ENCODE results near the gene COL6A3.

Gene COL6A3

DNA sequence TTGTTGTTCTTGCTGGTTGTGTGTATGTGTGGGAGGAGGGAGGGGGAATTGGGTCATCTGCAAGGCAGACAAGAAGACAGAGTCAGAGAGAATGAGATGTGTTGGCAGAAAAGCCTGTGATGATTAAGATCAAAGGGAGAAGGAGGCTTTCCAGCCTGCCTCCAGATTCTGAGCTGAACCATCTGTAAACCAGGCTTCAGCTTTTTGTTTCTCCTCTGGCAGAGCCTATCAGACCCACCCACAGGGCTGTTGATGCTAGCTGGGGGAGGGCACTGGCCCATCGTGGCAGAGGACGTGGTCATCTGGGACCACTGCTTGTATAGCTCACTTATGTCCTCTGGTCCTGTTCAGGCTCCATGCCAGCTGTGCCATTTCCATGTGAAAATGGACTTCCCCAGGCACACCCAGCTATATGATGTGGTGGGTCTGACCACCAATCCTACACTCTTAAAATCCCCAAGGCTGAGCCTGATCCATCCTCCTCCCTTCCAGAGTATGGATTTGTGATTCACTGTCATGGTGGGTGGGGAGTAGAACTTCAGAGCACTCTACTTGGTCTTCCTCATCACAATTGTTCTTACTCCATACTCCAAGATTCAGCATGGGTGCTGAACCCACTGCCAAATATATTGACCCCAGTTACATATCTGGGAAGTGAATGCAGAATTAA lies 27.8 kb upstream of the COL6A3 start:
- no peak for DNase-seq

GRCh38 chr2:237440819-237441281 lies 26.9 kb upstream of the COL6A3 start:
- no peak for DNase-seq

- DNase-seq: peak; percentile 7
These were observed 24.3 kb upstream of the COL6A3 start for GRCh38 chr2:237438080-237438940.

GRCh38 chr2:237437566-237437965 lies 23.6 kb upstream of the COL6A3 start:
- no peak for DNase-seq

DNA sequence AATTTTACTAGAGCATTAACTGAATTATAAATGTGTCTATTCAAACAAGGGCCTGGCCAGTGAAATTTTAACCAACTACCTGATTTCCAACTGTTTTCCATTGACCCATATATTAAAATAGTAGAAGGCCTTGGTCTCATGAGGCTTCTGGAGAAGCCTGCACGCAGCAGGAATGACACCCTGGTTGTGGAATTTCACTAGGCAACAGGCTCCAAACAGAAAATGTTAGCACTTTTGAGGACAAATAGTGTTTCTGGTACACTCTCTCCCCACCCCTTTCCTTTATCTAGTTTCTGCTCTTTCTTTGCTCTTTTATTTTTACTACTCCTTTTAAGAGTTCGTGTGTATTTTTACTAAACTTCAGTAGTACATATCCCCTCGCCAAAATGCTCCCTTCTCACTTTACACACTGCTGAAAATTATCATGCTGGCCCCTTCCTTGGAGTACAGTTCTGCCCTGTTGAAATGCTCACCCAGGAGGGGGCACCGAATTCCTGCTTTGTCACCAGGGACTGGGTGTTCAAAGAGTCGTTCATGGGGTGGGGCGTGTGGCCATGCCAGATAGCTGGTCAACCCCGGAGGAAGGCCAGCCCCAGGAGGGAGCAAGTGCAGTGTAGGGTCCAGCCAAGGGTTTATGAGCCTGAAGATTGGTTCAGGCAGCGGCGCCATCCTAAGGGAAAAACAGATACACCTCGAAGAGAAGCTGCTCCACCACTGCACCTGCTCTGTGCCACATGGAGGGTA lies 22.1 kb upstream of the COL6A3 start:
- no peak for DNase-seq

DNA sequence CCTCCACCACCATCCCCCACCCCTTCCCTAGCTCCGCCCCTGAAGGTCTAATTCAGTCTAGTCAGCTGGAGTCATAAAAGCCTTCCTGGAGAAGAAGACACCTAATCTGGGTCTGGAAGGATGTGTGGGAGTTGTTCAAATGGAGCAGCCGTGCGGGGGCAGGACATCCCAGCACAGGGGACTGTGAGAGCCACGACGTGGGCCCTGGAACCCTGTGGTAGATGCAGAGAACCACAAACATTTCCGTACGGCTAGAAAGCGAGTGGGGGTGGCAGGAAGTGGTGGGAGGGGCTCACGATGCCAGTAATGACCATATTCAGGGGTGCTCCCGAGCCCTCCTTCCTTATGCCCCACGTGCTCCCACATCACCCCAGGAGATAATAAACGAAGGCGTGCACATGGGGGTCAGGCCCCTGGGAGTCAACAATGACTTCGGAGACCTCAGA lies 20.9 kb upstream of the COL6A3 start:
- no peak for DNase-seq

- no peak for DNase-seq
These were observed 20.1 kb upstream of the COL6A3 start for GRCh38 chr2:237433920-237434676.

DNA sequence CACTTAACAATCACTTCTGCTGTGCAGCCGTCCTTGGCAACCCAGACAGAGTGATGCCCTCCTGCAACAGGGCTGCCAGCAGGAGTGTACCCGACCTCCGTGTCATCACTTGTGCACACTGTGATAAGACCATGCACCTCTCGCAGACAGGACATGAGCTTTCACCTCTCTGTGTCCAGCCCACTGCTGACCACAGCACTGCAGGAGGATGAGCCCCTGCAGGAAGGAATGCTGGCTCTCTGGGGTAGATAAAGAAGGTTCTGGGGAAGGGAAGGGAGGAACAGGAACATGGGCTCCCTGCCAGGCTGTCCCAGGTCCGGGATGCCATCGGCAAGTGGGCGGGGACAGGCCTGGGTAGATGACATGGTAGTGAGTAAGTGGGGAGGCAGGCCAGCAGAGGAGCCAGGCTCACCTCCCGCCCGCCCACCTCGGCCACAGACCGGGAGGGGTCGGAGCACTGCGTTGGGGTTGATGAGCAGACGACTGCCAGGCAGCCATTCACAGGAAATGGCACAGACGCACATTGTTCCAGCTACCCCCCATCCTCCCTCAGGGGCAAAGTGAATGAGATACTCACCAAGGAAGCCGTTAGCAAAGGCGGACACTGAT lies 18.6 kb upstream of the COL6A3 start:
- no peak for DNase-seq

DNA sequence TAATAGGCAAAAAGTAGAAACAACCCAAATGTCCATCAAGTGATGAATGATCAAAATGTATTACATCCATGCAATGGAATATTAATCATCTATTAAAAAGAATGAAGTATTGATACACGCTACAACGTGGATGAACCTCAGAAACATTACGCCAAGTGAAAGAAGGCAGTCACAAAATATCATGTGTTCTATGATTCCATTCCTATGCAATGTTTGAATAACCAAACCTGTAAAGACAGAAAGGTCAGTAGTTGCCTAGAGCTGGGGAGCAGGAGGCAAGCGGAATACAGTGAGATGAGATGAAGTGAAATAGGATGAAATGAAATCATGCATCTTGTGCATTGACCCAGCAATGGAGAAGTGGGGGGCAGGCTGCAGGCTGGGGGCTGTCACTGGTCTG lies 17.9 kb upstream of the COL6A3 start:
- DNase-seq: no peak

- DNase-seq: no peak
These were observed 17.4 kb upstream of the COL6A3 start for GRCh38 chr2:237431372-237431771.

GRCh38 chr2:237430861-237431260 lies 16.9 kb upstream of the COL6A3 start:
- DNase-seq: no peak

DNA sequence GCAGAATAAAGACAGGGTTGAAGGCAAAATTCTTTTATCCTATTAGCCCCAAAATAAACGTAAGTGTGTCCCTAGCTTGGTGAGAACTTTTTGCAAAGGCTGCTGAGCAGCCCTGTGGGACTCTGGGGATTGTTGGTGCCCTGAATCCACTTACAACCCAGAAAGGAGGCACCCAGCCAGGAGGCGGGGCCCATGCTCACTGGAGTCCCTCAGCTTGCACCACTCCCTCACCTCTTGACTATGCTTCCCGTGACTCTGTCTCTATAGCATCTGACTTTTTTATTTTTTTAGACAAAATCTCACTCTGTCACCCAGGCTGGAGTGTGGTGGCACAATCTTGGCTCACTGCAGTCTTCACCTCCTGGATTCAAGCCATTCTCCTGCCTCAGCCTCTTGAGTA lies 15.8 kb upstream of the COL6A3 start:
- no peak for DNase-seq

DNA sequence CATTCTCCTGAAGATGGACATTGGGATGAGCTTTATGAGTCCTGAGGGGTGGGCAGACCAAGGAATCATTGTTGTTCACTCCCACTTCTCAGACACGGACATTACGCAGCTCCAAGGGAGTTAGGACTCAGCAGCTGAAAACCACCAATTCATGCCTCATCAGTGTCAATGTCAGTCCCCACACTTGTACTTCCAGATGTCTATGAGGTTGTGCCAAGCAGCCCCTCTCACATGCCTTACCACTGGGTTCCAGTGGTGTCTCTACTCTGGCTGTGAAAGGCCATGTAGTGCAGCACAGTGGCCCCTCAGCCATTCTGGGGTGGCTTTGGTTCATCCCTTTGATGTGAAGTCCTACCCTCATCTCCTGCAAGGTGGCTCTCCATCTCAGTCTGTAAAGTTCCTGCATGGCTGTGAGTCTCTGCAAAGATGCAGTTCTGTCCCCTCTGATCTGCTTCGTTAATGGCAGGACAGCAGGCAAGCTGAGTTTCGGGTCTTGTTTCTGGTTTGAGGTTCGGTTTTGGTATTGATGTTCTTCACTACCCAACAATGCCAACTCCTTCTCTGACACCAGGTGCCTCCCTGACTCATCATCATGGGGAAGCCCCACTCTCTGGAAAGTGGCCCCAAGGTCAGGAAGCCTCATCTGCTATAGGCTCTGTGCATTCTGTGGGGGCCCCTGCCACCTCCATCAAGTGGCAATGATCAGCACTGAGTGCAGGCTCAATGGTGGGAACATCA lies 14.0 kb upstream of the COL6A3 start:
- no peak for DNase-seq

- no peak for DNase-seq
These were observed 12.6 kb upstream of the COL6A3 start for GRCh38 chr2:237426517-237426916.

DNA sequence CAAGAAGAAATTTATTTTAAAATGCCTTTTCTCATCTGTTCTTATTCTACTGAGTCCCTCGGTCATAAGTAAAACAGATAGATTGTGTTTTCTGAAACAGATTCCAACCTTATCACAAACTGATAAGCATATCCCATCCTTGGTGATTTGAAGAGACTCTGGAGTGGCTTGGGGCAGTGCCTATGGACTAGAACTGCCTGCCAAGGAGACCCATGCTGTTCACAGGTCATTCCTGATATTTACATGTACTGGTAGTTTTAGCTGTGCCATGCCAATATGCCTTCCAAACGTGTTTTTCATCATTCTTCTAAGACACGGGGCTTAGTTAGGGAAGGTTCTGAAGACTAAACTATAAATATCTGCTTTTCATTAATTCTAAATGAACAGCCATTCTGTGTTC lies 11.4 kb upstream of the COL6A3 start:
- DNase-seq: no peak

DNA sequence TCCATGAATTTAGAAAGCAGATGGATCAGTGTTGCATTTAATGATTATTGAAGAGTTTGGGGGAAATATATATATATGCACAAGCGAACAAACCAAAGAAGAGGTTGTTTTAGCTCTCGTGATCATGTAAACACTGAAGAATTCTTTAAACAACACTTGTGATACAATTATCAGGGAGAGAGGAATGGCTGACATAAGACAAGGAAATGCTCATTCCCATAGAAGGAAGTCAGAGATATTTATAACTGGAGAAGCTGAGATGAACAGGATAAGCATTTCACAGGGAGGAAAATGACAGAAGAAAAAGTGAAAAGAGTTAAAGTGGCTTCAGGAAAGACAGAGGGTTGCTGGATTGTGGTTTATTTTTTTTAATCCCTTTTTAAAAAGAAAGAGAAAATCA lies 10.6 kb upstream of the COL6A3 start:
- DNase-seq: no peak

DNA sequence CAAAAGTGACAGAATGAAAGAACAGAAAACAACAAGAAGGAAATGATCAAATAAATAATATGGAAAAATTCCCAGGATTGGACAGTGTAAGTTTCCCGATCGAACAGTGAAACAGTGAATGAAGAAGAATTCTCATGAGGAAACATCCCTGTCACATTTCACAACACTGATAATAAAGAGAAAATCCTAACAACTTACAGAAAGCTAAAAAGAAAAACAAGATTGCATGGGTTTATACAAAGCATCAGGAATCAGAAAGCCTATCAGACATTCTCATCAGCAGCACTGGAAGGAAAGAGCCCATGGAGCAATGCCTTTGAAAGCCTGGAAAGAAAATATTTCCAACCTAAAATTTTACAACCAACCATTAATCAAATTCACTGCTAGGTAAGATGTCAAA lies 9.9 kb upstream of the COL6A3 start:
- no peak for DNase-seq

DNA sequence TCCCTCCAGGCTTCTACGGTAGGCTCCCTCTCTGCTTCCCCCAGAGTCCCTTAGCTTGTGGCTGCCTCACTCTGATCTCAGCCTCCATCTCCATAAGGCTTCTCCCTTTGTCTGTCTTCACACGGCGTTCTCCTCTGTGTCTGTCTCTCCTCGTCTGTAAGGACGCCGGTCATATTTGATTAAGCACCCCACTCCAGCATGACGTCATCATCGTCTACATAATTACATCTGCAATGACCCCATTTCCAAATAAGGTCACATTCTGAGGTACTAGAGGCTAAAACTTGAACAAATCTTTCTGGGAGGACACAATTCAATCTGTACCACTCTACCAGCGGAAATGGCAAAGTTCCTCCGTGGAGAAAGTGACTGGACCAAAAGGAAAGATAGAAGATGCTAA lies 8.3 kb upstream of the COL6A3 start:
- no peak for DNase-seq

DNA sequence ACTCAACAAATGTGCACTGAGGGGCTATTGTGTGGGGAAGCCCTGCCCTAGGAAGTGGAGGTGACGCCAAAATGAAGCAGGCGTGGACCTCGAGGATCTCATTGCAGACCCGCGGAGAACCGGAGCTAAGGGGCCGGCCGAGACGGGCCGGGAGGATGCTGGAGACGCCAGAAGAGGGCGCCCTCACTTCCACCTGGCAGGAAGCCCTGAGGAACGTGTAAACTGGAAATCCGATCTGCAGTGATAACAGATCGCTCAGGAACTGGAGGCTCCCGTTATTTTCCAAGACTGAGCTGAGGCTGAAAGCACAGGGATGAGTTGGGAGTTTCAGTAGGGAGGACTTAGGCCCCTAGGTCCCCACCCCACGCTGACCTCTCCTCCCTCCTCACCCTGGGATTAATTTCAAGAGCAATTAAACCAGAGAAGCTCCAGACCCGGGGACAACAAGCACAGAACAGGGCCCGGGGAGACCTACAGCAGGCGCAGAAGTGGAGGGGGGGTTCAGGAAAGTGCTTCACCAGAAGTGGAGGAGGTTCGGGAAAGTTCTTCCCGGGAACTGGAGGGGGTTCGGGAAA lies 7.7 kb upstream of the COL6A3 start:
- peak; percentile 26 for DNase-seq

DNA sequence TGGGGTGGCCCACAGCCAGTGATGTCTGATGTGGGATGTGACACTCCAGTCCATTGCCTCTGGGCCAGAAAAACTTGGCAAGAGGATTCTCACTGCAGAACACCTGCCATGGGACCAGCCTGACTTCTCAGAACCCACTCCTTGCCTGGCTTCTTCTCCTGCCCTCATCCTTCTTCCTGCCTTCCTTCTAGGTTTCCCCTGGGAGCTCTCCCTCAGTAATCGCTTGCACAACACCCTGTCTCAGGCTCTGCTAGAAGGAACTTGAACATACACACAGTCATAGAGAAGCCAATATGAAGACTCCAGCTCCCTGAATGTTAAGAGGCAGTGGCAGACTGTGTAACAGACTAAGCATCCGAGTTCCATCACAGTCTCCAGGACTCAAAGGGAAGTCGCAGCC lies 4.3 kb upstream of the COL6A3 start:
- DNase-seq: no peak
